Measurements from ENCODE around the gene PRPF4.
"Not testable (repeated sequence)": the region's sequence is repeated elsewhere in the genome, so short reads cannot be mapped to it uniquely, and the experiment has no call there.

PRPF4 gene

DNA sequence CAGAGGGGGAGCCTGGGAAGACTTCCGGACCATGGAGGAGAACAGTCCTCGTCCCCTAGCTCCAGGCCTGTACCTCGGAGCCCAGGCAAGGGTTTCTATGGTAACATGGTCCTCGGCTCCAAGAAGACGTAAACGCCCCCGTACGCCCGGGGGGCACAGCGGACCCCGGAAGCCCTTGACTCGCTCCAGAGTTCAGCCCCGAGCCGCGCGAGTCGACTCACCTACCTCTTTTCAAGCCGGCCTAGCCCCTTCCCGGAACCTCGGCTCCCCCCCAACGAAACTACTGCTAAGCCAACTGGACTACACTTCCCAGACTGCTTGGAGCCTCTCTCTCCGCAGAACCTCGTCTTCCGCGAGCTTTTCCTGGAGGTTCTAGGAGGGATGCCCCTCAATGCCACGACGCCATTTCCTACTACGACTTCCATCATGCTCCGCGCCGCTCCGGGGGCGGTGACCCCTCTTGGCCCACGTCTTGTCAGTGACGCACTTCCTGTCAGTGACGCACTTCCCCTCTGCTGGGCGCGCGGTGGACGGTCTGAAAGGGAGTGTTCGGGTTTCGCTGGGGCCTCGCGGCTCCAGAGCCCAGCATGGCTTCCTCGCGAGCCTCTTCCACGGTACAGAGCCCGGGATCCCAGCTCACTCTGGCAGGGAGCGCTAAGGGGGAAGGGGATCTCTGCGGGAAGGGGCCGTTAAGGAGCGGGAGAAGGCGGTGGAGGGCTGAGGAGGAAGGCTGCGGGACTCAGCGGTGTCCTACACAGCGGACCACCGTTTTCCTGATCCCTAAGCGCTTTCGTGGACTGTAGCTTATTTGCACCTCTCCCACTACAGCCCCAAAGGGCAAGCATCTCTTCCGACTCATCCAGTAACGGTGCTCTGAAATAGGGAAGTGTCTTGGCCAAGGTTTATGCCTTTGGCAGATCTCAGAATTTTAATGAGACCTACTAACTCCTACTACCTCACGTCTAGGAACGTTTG lies at the start of gene PRPF4, which contains the start of gene CDC26:
Gene PRPF4 (plus strand): TSS at position 502 of the 975 bp plus-strand sequence. CDS start 86 bp downstream, at position 588.
Gene CDC26 (minus strand): TSS at position 416 of the 975 bp plus-strand sequence. CDS start 3,065 bp downstream, outside the sequence.
- in situ Hi-C loops (cut with MboI; ENCODE audit: low sequenced_read_pairs) = no loop called here

- in situ Hi-C loops (cut with MboI; ENCODE audit: low sequenced_read_pairs) = no loop called here
Observed at GRCh38 chr9:113227436-113227835, 48.0 kb upstream of the PRPF4 start.

DNA sequence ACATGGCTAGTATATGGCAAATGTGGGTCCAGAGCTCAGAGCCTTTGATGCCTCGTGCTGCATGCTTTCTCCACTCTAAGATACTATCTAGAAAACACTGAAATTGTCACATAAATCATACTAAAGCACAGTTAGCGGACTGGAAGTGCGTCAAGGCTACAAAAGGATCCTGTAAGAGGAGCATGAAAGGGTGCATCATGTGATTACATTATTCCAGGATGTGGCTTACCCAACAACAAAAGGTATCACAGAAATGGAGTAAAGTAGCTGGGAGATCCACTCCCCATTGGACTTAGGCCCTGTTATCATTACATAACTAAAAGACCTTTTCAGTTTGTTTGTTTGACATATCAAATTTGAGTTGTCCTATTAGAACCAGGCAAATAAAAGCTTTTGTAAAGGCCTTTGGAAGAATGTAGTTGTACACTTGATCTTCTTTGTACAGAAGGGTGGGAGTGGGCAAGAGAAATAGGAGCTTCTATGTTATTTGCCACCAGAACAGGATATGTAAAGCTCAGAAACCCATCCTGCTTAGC lies 47.3 kb upstream of the PRPF4 start:
- in situ Hi-C loops (cut with MboI; ENCODE audit: low sequenced_read_pairs) = no loop called here

GRCh38 chr9:113231701-113232100 lies 43.8 kb upstream of the PRPF4 start:
- in situ Hi-C loops (cut with MboI; ENCODE audit: low sequenced_read_pairs) = no loop called here

GRCh38 chr9:113235701-113236255 lies 39.7 kb upstream of the PRPF4 start:
- in situ Hi-C loops (cut with MboI; ENCODE audit: low sequenced_read_pairs) = not testable (repeated sequence)

DNA sequence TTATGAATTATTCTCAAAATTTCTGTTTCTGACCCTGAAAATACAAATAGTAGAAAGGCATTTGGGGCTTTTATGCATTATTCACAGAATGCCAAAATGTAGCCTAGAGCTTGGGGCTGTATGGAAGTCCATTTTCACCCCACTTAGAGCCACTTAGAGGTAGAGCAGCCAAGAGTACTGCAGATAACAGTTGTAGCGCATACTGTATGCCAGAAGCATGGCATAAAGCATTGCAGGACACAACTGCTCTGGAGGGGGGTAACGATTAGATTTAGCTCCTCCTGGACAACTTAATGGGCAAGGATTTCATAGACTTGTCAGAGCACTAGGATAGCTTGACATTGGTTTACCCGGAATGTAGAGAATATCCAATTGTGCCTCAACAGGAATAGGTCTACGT lies 38.4 kb upstream of the PRPF4 start:
- in situ Hi-C loops (cut with MboI; ENCODE audit: low sequenced_read_pairs) = no loop called here

GRCh38 chr9:113238202-113238858 lies 37.1 kb upstream of the PRPF4 start:
- in situ Hi-C loops (cut with MboI; ENCODE audit: low sequenced_read_pairs) = no loop called here

DNA sequence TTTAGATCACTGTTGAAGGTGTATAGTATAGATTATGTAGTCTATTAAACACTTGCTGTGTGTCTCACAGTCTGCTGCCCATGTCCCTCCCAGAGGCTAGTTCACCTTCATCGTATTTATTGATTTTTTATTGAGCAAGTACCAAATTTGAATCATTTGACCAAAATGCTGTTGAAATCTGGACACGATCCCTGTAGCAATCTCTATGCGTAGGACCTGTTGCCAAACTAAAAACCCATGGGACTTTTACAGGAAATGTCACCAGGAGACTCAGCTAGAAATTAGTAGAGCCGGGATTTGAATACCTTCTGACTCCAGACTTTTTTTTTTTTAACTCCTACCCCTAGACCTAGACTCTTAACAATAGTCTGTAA lies 36.6 kb upstream of the PRPF4 start:
- in situ Hi-C loops (cut with MboI; ENCODE audit: low sequenced_read_pairs) = no loop called here

DNA sequence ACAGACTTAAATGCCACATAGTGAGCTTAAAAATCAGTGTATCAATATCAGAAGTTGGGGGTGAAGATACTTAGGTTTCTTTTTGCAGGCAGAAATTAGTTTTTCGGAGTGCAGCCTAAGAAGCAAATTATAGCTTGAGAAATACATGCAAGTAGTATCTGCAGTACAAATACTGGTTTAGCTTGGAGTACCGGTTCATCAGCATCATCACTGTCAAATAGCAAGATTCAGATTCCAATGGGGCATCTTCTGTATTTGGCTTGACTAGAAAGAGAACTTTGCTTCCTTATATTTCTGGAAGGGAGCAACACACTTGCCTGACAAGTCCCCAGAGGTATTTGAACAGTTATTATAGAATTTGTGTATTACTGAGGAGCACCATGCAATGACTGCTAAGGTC lies 34.3 kb upstream of the PRPF4 start:
- in situ Hi-C loops (cut with MboI; ENCODE audit: low sequenced_read_pairs) = no loop called here

DNA sequence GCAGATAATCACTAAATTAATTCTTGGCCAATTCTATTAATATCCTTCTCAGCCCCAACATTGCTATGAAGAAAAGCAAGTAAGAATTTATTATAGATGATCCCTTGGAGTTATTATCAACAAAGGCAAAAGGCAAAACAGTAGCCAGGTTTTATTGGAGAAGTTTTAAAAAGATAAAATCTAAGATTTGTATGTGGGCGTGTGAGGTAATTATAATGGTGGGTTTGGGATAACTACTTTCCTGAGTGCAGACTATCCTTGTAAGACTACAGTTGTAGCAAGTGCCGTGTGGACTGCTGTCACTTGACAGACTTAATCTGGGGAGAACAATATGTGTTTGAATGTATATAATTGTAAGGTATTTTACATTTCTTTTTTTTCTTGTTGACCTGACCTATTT lies 30.9 kb upstream of the PRPF4 start:
- in situ Hi-C loops (cut with MboI; ENCODE audit: low sequenced_read_pairs) = no loop called here

DNA sequence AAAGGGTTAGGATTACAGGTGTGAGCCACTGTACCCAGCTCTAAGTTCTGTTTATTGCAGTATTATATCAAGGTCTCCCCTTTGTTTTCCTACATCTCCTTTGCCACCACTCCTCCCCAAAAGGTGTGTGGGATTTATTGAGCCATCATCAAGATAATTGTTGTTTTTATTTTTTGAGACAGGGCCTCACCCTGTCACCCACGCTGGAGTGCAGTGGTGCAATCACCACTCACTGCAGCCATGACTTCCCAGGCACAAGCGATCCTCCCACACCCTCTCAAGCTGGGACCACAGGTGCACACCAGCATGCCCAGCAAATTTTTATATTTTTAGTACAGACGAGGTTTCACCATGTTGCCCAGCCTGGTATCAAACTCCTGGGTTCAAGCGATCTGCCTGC lies 29.6 kb upstream of the PRPF4 start:
- in situ Hi-C loops (cut with MboI; ENCODE audit: low sequenced_read_pairs) = no loop called here

- in situ Hi-C loops (cut with MboI; ENCODE audit: low sequenced_read_pairs) = no loop called here
Observed at GRCh38 chr9:113246928-113247327, 28.5 kb upstream of the PRPF4 start.

DNA sequence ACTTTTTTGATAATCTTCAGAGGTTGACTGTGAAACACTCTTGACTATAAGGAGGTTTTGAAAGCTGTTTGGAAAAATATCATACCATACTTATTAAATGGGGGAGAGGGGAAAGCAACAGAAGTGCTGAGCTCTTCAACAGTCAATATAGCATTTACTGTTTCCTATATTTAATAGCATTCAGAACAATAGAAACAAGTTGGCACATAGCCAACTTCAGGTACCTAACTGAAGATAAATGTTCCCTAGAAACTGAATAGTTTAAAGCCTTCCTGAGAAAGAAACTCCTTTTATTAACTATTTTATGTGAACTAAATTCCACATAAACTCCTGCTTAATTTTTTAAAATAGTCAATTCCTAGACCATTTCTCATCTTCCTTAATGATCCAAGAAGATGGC lies 27.8 kb upstream of the PRPF4 start:
- in situ Hi-C loops (cut with MboI; ENCODE audit: low sequenced_read_pairs) = no loop called here

- in situ Hi-C loops (cut with MboI; ENCODE audit: low sequenced_read_pairs) = not testable (repeated sequence)
Observed at GRCh38 chr9:113249661-113250060, 25.8 kb upstream of the PRPF4 start.

DNA sequence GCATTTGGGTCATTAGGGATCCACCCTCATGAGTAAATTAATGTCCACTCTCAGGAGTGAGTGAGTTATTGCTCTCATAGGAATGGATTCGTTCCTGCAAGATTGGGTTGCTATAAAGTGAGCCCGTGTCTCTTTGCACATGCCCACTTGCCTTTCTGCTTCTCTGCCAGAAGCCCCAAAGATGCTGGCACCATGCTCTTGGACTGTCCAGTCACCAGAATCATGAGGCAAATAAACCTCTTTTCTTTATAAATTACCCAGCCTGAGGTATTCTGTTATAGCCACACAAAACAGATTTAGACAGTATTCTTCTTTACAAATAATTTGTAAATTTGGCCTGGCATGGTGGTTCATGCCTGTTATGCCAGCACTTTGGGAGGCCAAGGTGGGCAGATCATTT lies 24.7 kb upstream of the PRPF4 start:
- in situ Hi-C loops (cut with MboI; ENCODE audit: low sequenced_read_pairs) = no loop called here

DNA sequence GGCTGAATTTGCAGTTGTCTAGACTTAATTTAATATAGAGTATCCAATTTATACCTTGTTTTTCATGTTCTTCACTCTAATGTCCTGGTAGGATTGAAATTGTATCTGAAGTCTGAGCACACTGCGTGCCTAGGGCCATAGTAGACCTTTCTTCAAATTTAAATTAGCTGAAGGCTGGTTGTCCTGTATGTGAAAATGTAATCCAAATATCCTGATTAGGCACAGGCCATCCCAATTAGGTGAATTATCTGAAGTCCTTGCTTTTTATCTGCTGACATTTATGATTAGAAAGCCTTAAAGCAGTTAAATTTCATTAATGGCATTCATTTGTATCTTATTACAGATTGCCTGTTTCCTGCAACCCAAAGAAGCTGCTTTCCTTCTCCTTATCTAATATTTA lies 20.5 kb upstream of the PRPF4 start:
- in situ Hi-C loops (cut with MboI; ENCODE audit: low sequenced_read_pairs) = no loop called here

DNA sequence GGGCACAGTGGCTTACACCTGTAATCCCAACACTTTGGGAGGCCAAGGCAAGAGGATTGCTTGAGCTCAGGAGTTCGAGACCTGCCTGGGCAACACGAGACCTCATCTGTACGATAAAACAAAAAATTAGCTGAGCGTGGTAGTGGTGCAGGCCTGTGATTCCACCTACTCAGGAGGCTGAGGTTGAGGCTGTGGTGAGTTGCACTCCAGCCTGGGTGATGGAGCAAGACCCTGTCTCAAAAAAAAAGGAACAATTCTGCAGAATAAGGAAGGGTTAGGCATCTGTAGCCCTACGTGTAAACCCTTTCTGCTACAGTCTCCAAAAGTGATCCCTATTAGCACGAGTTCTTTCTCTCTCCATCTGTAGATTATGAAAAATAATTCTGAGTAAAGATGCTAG lies 20.0 kb upstream of the PRPF4 start:
- in situ Hi-C loops (cut with MboI; ENCODE audit: low sequenced_read_pairs) = no loop called here

- in situ Hi-C loops (cut with MboI; ENCODE audit: low sequenced_read_pairs) = no loop called here
Observed at GRCh38 chr9:113257863-113258262, 17.6 kb upstream of the PRPF4 start.

GRCh38 chr9:113258282-113258681 lies 17.2 kb upstream of the PRPF4 start:
- in situ Hi-C loops (cut with MboI; ENCODE audit: low sequenced_read_pairs) = no loop called here

DNA sequence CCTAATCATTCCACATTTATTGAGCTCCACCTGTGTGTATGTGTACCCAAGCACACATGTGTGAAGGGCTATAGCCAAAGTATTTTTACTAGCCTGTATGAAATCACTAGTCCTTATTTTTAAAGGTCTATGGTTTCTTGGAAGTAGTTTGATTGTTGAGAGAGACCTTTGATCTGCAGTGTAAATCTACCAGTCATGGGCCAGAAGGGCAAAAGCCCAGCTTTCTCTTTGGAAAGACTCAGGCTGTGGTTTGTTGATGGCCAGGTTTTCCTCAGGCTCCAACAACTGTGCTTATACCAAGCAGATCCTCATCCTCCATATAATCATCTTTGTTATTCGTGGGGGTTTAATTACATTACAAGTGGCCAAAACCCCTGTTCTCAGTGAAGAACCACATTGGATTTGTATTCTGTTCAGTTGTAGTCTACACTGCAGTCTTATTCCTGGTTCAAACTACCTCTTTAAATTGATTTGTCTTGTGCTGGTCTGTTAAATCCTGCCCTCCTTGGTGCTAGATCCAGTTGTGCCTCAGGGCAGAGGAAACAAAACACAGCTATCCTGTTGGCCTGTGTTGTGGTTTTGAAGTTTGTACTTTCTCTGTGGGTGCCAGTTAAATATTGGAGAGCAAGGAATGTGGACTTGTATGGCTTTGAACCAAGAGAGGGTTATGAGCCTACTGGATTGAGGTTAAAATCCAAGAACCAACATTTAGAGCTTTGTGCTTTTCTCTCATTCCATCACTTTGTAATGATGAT lies 13.4 kb upstream of the PRPF4 start:
- in situ Hi-C loops (cut with MboI; ENCODE audit: low sequenced_read_pairs) = no loop called here

- in situ Hi-C loops (cut with MboI; ENCODE audit: low sequenced_read_pairs) = no loop called here
Observed at GRCh38 chr9:113266174-113266573, 9.3 kb upstream of the PRPF4 start.

Measured in HL-60/S4 treated with phorbol 12-myristate 13-acetate at 8.2 ng/mL for 4 days and 3 days (cell line).